SK-N-SH treated with all-trans-retinoic acid at 6 μM for 48 hours (cell line): ENCODE data around the gene TOR1A.

ENCODE experiments used
- ARNTL ChIP-seq: fragments of 450-650 bp; formaldehyde crosslinking; IDR thresholded peaks from 2 replicates; pipeline ENCODE4 v1.5.0; 2020; ENCODE audit warnings: low read depth, mild to moderate bottlenecking, moderate library complexity, borderline replicate concordance
- CREB5 ChIP-seq: fragments of 250-450 bp; sonication (Bioruptor Pico); IDR thresholded peaks from 2 replicates; pipeline ENCODE4 v1.5.1; 2020; ENCODE audit warnings: low read depth, mild to moderate bottlenecking, moderate library complexity
- CSDC2 ChIP-seq: fragments of 250-450 bp; sonication (Bioruptor Pico); IDR thresholded peaks from 2 replicates; pipeline ENCODE4 v1.5.0; 2020; ENCODE audit warnings: mild to moderate bottlenecking, moderate library complexity
- ESRRG ChIP-seq: fragments of 250-450 bp; sonication (Bioruptor Pico); IDR thresholded peaks from 2 replicates; pipeline ENCODE4 v1.6.1; 2021; ENCODE audit warnings: mild to moderate bottlenecking
- GLIS3 ChIP-seq: fragments of 250-450 bp; sonication (Bioruptor Pico); IDR thresholded peaks from 2 replicates; pipeline ENCODE4 v1.5.0; 2020; ENCODE audit warnings: mild to moderate bottlenecking, moderate library complexity
- PATZ1 ChIP-seq: fragments of 250-450 bp; sonication (Bioruptor Pico); IDR thresholded peaks from 2 replicates; pipeline ENCODE4 v1.8.0; 2020; ENCODE audit warnings: mild to moderate bottlenecking, moderate library complexity, borderline replicate concordance
- RARB ChIP-seq: fragments of 250-450 bp; sonication (Bioruptor Pico); IDR thresholded peaks from 2 replicates; pipeline ENCODE4 v1.8.0; 2021; ENCODE audit warnings: mild to moderate bottlenecking, moderate library complexity
- SNAI2 ChIP-seq: fragments of 250-450 bp; sonication (Bioruptor Pico); IDR thresholded peaks from 2 replicates; pipeline ENCODE4 v1.5.0; 2020; ENCODE audit warnings: mild to moderate bottlenecking, moderate library complexity
- TCF4 ChIP-seq: fragments of 250-450 bp; sonication (Bioruptor Pico); IDR thresholded peaks from 2 replicates; pipeline ENCODE4 v1.8.0; 2021; ENCODE audit warnings: mild to moderate bottlenecking, moderate library complexity, borderline replicate concordance
- ZFP30 ChIP-seq: fragments of 450-650 bp; formaldehyde crosslinking; IDR thresholded peaks from 2 replicates; pipeline ENCODE4 v1.5.0; 2022; ENCODE audit warnings: mild to moderate bottlenecking, moderate library complexity

- TF ChIP-seq GLIS3: no peak
- TF ChIP-seq ESRRG (CRISPR knock-in tag): no peak
- TF ChIP-seq ARNTL: no peak
- TF ChIP-seq CSDC2: no peak
- no peak for TF ChIP-seq RARB
- TF ChIP-seq PATZ1 (CRISPR knock-in tag): no peak
- no peak for TF ChIP-seq ZFP30 (CRISPR knock-in tag)
- TF ChIP-seq TCF4 (CRISPR knock-in tag): no peak
- TF ChIP-seq CREB5 (CRISPR knock-in tag): no peak
- TF ChIP-seq SNAI2 (CRISPR knock-in tag): no peak
Observed at GRCh38 chr9:129779560-129780190, 44.3 kb downstream of the TOR1A start.
